ENCODE results near the gene NADK. TPM values are rescaled to one million over a fixed set of nuclear protein-coding genes. Genes with fewer than 3 reads are reported as not detected.
"Not testable (repeated sequence)": the region's sequence is repeated elsewhere in the genome, so short reads cannot be mapped to it uniquely, and the experiment has no call there.

The NADK gene
- total RNA-seq, 1 experiment from 2014 or later = 124 TPM

GRCh38 chr1:1724035-1724864 lies 54.0 kb downstream of the NADK start, which contains the start of gene CDK11A:
CDK11A (minus strand) TSS chr1:1724357; CDS start chr1:1722818, 1,539 bp downstream.
- ATAC-seq (peak; percentile 94), DNase-seq (ENCODE audit: low spot score) (peak; percentile 98)
- Mint-ChIP-seq H3K4me3 (peak within 1 kb of the TSS; percentile 88), H3K27ac (peak within 1 kb of the TSS; percentile 98), H3K36me3 (peaks cover 16% of the 10 kb centered on the region)
- TF ChIP-seq MAX (CRISPR knock-in tag; IDR thresholded peaks at IDR 0.05) (peak; percentile 62; the same call in 1 of the 2 replicates), TEAD1 (CRISPR knock-in tag; IDR thresholded peaks at IDR 0.05) (peak; percentile 40; the same call in 1 of the 2 replicates), SP1 (CRISPR knock-in tag; conservative IDR thresholded peaks at IDR 0.05) (peak; percentile 51; the same call in 1 of the 2 replicates), FOXK1 (CRISPR knock-in tag; IDR thresholded peaks at IDR 0.05) (peak; percentile 94), ZBTB21 (CRISPR knock-in tag; IDR thresholded peaks at IDR 0.05; ENCODE audit: borderline replicate concordance) (peak; percentile 52; the same call in 1 of the 2 replicates), CREM (CRISPR knock-in tag; IDR thresholded peaks at IDR 0.05) (peak; percentile 97)
- H3K4me1 Mint-ChIP-seq; POLR2A ChIA-PET; H3K9me3 Mint-ChIP-seq; H3K27me3 Mint-ChIP-seq (ENCODE audit: low read depth): not testable (repeated sequence)
- CTCF ChIA-PET = interaction anchor here (0.6 to 1.3 kb wide), 5 partner anchors 41 to 320 kb away, joined by 3 to 5 read pairs (median 5); no protein-coding TSS in a partner anchor

GRCh38 chr1:1721201-1721600 lies 57.1 kb downstream of the NADK start:
- ATAC-seq (no peak), DNase-seq (ENCODE audit: low spot score) (no peak)
- TF ChIP-seq, protein P1, sequence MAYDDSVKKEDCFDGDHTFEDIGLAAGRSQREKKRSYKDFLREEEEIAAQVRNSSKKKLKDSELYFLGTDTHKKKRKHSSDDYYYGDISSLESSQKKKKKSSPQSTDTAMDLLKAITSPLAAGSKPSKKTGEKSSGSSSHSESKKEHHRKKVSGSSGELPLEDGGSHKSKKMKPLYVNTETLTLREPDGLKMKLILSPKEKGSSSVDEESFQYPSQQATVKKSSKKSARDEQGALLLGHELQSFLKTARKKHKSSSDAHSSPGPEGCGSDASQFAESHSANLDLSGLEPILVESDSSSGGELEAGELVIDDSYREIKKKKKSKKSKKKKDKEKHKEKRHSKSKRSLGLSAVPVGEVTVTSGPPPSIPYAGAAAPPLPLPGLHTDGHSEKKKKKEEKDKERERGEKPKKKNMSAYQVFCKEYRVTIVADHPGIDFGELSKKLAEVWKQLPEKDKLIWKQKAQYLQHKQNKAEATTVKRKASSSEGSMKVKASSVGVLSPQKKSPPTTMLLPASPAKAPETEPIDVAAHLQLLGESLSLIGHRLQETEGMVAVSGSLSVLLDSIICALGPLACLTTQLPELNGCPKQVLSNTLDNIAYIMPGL (CRISPR knock-in tag; IDR thresholded peaks at IDR 0.05) = no peak
- TF ChIP-seq NFE2L1 (CRISPR knock-in tag; IDR thresholded peaks at IDR 0.05) (no peak), ZNF219 (CRISPR knock-in tag; IDR thresholded peaks at IDR 0.05; ENCODE audit: borderline replicate concordance) (no peak), CREM (CRISPR knock-in tag; IDR thresholded peaks at IDR 0.05) (no peak), ESRRA (CRISPR knock-in tag; IDR thresholded peaks at IDR 0.05; ENCODE audit: borderline replicate concordance) (no peak), SMAD4 (CRISPR knock-in tag; IDR thresholded peaks at IDR 0.05) (no peak), JUN (CRISPR knock-in tag; IDR thresholded peaks at IDR 0.05) (no peak), GRHL2 (CRISPR knock-in tag; IDR thresholded peaks at IDR 0.05; ENCODE audit: insufficient replicate concordance, severe bottlenecking) (no peak), ZNF138 (CRISPR knock-in tag; conservative IDR thresholded peaks at IDR 0.05) (no peak), ZNF281 (CRISPR knock-in tag; IDR thresholded peaks at IDR 0.05) (no peak), MYBL2 (CRISPR knock-in tag; IDR thresholded peaks at IDR 0.05) (no peak)
- TF ChIP-seq, protein P2, sequence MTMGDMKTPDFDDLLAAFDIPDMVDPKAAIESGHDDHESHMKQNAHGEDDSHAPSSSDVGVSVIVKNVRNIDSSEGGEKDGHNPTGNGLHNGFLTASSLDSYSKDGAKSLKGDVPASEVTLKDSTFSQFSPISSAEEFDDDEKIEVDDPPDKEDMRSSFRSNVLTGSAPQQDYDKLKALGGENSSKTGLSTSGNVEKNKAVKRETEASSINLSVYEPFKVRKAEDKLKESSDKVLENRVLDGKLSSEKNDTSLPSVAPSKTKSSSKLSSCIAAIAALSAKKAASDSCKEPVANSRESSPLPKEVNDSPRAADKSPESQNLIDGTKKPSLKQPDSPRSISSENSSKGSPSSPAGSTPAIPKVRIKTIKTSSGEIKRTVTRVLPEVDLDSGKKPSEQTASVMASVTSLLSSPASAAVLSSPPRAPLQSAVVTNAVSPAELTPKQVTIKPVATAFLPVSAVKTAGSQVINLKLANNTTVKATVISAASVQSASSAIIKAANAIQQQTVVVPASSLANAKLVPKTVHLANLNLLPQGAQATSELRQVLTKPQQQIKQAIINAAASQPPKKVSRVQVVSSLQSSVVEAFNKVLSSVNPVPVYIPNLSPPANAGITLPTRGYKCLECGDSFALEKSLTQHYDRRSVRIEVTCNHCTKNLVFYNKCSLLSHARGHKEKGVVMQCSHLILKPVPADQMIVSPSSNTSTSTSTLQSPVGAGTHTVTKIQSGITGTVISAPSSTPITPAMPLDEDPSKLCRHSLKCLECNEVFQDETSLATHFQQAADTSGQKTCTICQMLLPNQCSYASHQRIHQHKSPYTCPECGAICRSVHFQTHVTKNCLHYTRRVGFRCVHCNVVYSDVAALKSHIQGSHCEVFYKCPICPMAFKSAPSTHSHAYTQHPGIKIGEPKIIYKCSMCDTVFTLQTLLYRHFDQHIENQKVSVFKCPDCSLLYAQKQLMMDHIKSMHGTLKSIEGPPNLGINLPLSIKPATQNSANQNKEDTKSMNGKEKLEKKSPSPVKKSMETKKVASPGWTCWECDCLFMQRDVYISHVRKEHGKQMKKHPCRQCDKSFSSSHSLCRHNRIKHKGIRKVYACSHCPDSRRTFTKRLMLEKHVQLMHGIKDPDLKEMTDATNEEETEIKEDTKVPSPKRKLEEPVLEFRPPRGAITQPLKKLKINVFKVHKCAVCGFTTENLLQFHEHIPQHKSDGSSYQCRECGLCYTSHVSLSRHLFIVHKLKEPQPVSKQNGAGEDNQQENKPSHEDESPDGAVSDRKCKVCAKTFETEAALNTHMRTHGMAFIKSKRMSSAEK (CRISPR knock-in tag; IDR thresholded peaks at IDR 0.05; ENCODE audit: borderline replicate concordance) = no peak
- TF ChIP-seq, protein P3, sequence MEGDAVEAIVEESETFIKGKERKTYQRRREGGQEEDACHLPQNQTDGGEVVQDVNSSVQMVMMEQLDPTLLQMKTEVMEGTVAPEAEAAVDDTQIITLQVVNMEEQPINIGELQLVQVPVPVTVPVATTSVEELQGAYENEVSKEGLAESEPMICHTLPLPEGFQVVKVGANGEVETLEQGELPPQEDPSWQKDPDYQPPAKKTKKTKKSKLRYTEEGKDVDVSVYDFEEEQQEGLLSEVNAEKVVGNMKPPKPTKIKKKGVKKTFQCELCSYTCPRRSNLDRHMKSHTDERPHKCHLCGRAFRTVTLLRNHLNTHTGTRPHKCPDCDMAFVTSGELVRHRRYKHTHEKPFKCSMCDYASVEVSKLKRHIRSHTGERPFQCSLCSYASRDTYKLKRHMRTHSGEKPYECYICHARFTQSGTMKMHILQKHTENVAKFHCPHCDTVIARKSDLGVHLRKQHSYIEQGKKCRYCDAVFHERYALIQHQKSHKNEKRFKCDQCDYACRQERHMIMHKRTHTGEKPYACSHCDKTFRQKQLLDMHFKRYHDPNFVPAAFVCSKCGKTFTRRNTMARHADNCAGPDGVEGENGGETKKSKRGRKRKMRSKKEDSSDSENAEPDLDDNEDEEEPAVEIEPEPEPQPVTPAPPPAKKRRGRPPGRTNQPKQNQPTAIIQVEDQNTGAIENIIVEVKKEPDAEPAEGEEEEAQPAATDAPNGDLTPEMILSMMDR (IDR thresholded peaks at IDR 0.05) = no peak
- TF ChIP-seq, protein P4, sequence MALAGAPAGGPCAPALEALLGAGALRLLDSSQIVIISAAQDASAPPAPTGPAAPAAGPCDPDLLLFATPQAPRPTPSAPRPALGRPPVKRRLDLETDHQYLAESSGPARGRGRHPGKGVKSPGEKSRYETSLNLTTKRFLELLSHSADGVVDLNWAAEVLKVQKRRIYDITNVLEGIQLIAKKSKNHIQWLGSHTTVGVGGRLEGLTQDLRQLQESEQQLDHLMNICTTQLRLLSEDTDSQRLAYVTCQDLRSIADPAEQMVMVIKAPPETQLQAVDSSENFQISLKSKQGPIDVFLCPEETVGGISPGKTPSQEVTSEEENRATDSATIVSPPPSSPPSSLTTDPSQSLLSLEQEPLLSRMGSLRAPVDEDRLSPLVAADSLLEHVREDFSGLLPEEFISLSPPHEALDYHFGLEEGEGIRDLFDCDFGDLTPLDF (CRISPR knock-in tag; IDR thresholded peaks at IDR 0.05) = no peak
- POLR2A ChIA-PET = no interaction called here
- Mint-ChIP-seq H3K4me1 (no peaks in the 10 kb centered on the region), H3K4me3 (no peak overlapping the region), H3K9me3 (no peaks in the 10 kb centered on the region), H3K27me3 (ENCODE audit: low read depth) (no peaks in the 10 kb centered on the region), H3K36me3 (peaks cover 31% of the 10 kb centered on the region), H3K27ac (no peak overlapping the region)
- CTCF ChIA-PET = no interaction called here
